HepG2 (cell line): ENCODE measurements around the gene PYHIN1. TPM values are rescaled to one million over a fixed set of nuclear protein-coding genes. Genes with fewer than 3 reads are reported as not detected.

Source experiments
- ATAC-seq: fragments of 200-7000 bp; cut with Tn5 transposase; 3 replicates; pipeline ENCODE4 v1.9.1; 2020; ENCODE audit warnings: mild to moderate bottlenecking, moderate library complexity
- BruUV-seq: library from RNA; stranded (reverse); fragments of 400-500 nt; replicated peaks from 2 replicates; lab custom pipeline; 2021; lab: Mats Ljungman, UMichigan
- CTCF ChIA-PET: fragments of 300-600 bp; formaldehyde crosslinking; extraction: SDS; loops from one replicate; lab custom pipeline; 2021; ENCODE audit warnings: low total read pairs, inconsistent platforms, low intra/inter-chr PET ratio; lab: Yijun Ruan, JAX
- POLR2A ChIA-PET: fragments of 350-600 bp; sonication (Branson Sonifier 250); formaldehyde crosslinking; loops from one replicate; lab custom pipeline; 2020; ENCODE audit warnings: antibody characterized with exemption, inconsistent platforms; lab: Yijun Ruan, JAX
- DNase-seq: peaks from one replicate; pipeline ENCODE4 v3.0.0-alpha.2; 2015; ENCODE audit warnings: low spot score
- FAIRE-seq: peaks from 3 replicates; lab custom pipeline; 2011; peaks lifted over from hg19 to GRCh38; lab: Jason Lieb, UNC
- H2AFZ ChIP-seq: one replicate; pipeline ENCODE4 v1.6.1; 2011; ENCODE audit warnings: low read length, inconsistent platforms
- H3K27ac ChIP-seq: fragments of 300-600 bp; 3 replicates; pipeline ENCODE4 v1.8.0; 2011; ENCODE audit warnings: mixed run types, mild to moderate bottlenecking, mixed read lengths, low read length, inconsistent platforms; ENCODE audit not compliant: insufficient read depth; ENCODE audit errors: extremely low read length
- H3K27me3 ChIP-seq, 2 experiments: fragments of 200-600 bp in 1 of 2; 2 replicates in 1 of 2; 3 replicates in 1 of 2; pipeline versions ENCODE4 v1.6.0 to v1.8.0; 2011; ENCODE audit warnings: low read length in 2 of 2, mild to moderate bottlenecking in 2 of 2, moderate library complexity in 2 of 2, inconsistent platforms in 1 of 2; ENCODE audit not compliant: insufficient read depth in 2 of 2, control insufficient read depth in 1 of 2
- H3K36me3 ChIP-seq, 2 experiments: fragments of 200-600 bp in 1 of 2; replicated peaks in 1 of 2; 2 replicates in 1 of 2; 3 replicates in 1 of 2; pipeline versions ENCODE4 v1.5.1 to v1.8.0; 2011; ENCODE audit warnings: low read length in 2 of 2, inconsistent platforms in 1 of 2; ENCODE audit not compliant: insufficient read depth in 2 of 2, control insufficient read depth in 1 of 2
- H3K4me1 ChIP-seq: 2 replicates; pipeline ENCODE4 v1.5.1; 2012; ENCODE audit warnings: low read length, inconsistent platforms; ENCODE audit not compliant: insufficient read depth
- H3K4me2 ChIP-seq: 2 replicates; pipeline ENCODE4 v1.6.0; 2011; ENCODE audit warnings: low read depth, low read length, inconsistent platforms
- H3K4me3 ChIP-seq, 3 experiments: fragments of 200-600 bp in 1 of 3; sonication (generic), shearing (Covaris generic) in 1 of 3; replicated peaks in 1 of 3; 2 replicates each; pipeline ENCODE4 v1.5.1; 2011 to 2016; ENCODE audit warnings: low read length in 3 of 3, inconsistent platforms in 2 of 3, low read depth in 2 of 3, mild to moderate bottlenecking in 2 of 3, control low read depth in 1 of 3, mixed read lengths in 1 of 3; ENCODE audit not compliant: insufficient read depth in 1 of 3
- H3K79me2 ChIP-seq: one replicate; pipeline ENCODE4 v1.6.1; 2011; ENCODE audit warnings: low read length, inconsistent platforms; ENCODE audit not compliant: insufficient read depth
- H3K9ac ChIP-seq: 2 replicates; pipeline ENCODE4 v1.6.0; 2011; ENCODE audit warnings: mild to moderate bottlenecking, low read depth, low read length, inconsistent platforms; ENCODE audit not compliant: insufficient read depth
- H3K9me3 ChIP-seq: 2 replicates; pipeline ENCODE4 v1.5.1; 2012; ENCODE audit warnings: mild to moderate bottlenecking, low read length
- H4K20me1 ChIP-seq: 2 replicates; pipeline ENCODE4 v1.6.0; 2011; ENCODE audit warnings: inconsistent platforms, mild to moderate bottlenecking, low read length, moderate library complexity; ENCODE audit not compliant: insufficient read depth
- GATA4 ChIP-seq: sonication (generic); IDR thresholded peaks from 2 replicates; pipeline ENCODE4 v1.6.1; 2016; ENCODE audit warnings: antibody characterized with exemption, low read depth, borderline replicate concordance
- NFYC ChIP-seq: IDR thresholded peaks from 2 replicates; pipeline ENCODE4 v1.6.1; 2016; ENCODE audit warnings: missing genetic modification reagents, missing compliant biosample characterization
- PCBP2 ChIP-seq: fragments of 200-400 bp; formaldehyde crosslinking; optimal IDR thresholded peaks from 2 replicates; pipeline ENCODE3; 2018; ENCODE audit warnings: low read length, low read depth; ENCODE audit not compliant: poor library complexity, severe bottlenecking
- RAD51 ChIP-seq: fragments of 450-650 bp; IDR thresholded peaks from 2 replicates; pipeline ENCODE4 v1.6.1; 2016; ENCODE audit warnings: borderline replicate concordance
- SP5 ChIP-seq: IDR thresholded peaks from 2 replicates; pipeline ENCODE4 v1.6.1; 2016; ENCODE audit warnings: low read depth, borderline replicate concordance
- ZNF205 ChIP-seq: IDR thresholded peaks from 2 replicates; pipeline ENCODE4 v1.6.1; 2018; ENCODE audit warnings: missing biosample characterization, missing genetic modification reagents
- WGBS: methylation state at CpG from one replicate; pipeline ENCODE4 v1.1.6; 2017; ENCODE audit warnings: low lambda C conversion rate; 5-methylcytosine and 5-hydroxymethylcytosine counted together
- in situ Hi-C: cut with HindIII; loops from 2 replicates; pipeline ENCODE4 v1.10.0; 2017; ENCODE audit warnings: low pct_unique_long_range_greater_than_20kb; ENCODE audit not compliant: extremely low pct_ligation_motif_present
- intact Hi-C: fragments of 100-400 bp; cut with micrococcal nuclease; formaldehyde crosslinking; loops from one replicate; pipeline ENCODE4 v1.10.0; 2022; ENCODE audit not compliant: unreplicated experiment
- polyA plus RNA-seq, 8 experiments: library from polyadenylated mRNA; depleted of rRNA in 3 of 8; stranded (reverse) in 7 of 8; unstranded in 1 of 8; fragments of >200 nt; fragmentation: Illumina TruSeq in 4 of 8; extraction: Trizol in 4 of 8; gene quantifications; 2 replicates each; pipeline versions ENCODE4 v1.2.1 to v1.2.3, GENCODE V29; 2011 to 2016; ENCODE audit warnings: low read depth in 4 of 8, missing spikeins in 1 of 8, mixed read lengths in 1 of 8; ENCODE audit not compliant: insufficient read depth in 1 of 8
- total RNA-seq, 5 experiments: library from RNA; depleted of rRNA; stranded (reverse); fragments of >200 nt; fragmentation: Illumina TruSeq; extraction: Trizol; gene quantifications; 2 replicates each; pipeline ENCODE4 v1.2.3, GENCODE V29; 2016; ENCODE audit warnings: low read depth in 1 of 5
- TF ChIP-seq, protein P1 (sequence below), 2 experiments: sonication (generic) in 1 of 2; formaldehyde crosslinking in 1 of 2; IDR thresholded peaks; 2 replicates each; pipeline versions ENCODE4 v1.6.1 to v1.9.0; 2014 to 2022; ENCODE audit warnings: antibody characterized with exemption in 1 of 2, borderline replicate concordance in 1 of 2, inconsistent platforms in 1 of 2, low read depth in 1 of 2, missing genetic modification reagents in 1 of 2
- TF ChIP-seq, protein P2 (sequence below): sonication (generic); formaldehyde crosslinking; IDR thresholded peaks from 2 replicates; pipeline ENCODE4 v1.8.1; 2023; ENCODE audit warnings: missing genetic modification reagents, inconsistent platforms, borderline replicate concordance
- TF ChIP-seq, protein P3 (sequence below): sonication (generic); formaldehyde crosslinking; IDR thresholded peaks from 2 replicates; pipeline ENCODE4 v1.4.0; 2020; ENCODE audit warnings: missing genetic modification reagents

Gene PYHIN1
- total and polyA plus RNA-seq, 2 of the 13 experiments (the other 11 are each of a cell fraction or from before 2014, with no cell fraction given): not detected

DNA sequence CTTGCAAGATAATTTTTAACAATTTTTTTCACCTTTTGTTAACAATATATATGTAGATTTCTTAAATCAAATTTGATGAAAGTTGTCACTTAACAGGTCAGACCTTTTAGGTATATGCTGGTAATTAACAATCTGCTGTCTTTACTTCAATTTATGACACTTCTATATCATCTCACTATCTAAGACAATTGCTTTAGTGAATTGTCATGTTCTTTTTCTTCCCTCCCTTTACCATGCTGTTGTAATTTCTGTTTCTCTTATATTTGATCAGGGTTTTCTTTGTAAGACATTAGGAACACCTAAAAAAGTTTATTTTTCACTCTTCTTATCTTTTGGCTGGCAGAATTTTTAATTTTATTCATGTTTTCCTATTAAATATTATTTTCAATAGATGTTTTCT, 80.4 kb downstream of the PYHIN1 start (continued):
- TF ChIP-seq, protein P1, sequence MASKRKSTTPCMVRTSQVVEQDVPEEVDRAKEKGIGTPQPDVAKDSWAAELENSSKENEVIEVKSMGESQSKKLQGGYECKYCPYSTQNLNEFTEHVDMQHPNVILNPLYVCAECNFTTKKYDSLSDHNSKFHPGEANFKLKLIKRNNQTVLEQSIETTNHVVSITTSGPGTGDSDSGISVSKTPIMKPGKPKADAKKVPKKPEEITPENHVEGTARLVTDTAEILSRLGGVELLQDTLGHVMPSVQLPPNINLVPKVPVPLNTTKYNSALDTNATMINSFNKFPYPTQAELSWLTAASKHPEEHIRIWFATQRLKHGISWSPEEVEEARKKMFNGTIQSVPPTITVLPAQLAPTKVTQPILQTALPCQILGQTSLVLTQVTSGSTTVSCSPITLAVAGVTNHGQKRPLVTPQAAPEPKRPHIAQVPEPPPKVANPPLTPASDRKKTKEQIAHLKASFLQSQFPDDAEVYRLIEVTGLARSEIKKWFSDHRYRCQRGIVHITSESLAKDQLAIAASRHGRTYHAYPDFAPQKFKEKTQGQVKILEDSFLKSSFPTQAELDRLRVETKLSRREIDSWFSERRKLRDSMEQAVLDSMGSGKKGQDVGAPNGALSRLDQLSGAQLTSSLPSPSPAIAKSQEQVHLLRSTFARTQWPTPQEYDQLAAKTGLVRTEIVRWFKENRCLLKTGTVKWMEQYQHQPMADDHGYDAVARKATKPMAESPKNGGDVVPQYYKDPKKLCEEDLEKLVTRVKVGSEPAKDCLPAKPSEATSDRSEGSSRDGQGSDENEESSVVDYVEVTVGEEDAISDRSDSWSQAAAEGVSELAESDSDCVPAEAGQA (IDR thresholded peaks at IDR 0.05; ENCODE audit: low read depth): no peak
- TF ChIP-seq, protein P1 (CRISPR knock-in tag; IDR thresholded peaks at IDR 0.05; ENCODE audit: borderline replicate concordance): no peak
- TF ChIP-seq, all 625 proteins: peak for 0

DNA sequence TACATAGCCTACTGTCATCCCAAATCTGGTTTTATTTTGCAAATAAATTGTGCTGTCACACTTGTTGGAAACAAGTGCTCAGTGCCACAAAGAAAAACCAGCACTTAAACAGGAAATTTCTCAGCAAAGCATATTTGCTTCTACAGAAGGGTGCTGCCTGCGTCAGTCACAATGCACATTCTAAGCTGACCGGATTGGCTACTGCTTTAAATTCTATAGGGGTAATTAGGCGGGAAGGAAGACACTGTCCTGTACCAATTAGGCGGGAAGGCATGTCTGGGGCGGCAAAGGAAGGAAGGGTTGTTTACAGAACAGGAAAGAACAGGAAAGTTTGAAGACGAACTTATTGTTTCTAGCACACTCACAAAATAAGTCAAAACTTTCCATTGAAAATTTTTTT, 81.1 kb downstream of the PYHIN1 start:
- intact Hi-C loops: no loop called here
- TF ChIP-seq, protein P2, sequence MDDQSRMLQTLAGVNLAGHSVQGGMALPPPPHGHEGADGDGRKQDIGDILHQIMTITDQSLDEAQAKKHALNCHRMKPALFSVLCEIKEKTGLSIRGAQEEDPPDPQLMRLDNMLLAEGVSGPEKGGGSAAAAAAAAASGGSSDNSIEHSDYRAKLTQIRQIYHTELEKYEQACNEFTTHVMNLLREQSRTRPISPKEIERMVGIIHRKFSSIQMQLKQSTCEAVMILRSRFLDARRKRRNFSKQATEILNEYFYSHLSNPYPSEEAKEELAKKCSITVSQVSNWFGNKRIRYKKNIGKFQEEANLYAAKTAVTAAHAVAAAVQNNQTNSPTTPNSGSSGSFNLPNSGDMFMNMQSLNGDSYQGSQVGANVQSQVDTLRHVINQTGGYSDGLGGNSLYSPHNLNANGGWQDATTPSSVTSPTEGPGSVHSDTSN (CRISPR knock-in tag): no peak
- TF ChIP-seq NFYC (CRISPR knock-in tag): no peak
- no peak for TF ChIP-seq PCBP2
- TF ChIP-seq, protein P3, sequence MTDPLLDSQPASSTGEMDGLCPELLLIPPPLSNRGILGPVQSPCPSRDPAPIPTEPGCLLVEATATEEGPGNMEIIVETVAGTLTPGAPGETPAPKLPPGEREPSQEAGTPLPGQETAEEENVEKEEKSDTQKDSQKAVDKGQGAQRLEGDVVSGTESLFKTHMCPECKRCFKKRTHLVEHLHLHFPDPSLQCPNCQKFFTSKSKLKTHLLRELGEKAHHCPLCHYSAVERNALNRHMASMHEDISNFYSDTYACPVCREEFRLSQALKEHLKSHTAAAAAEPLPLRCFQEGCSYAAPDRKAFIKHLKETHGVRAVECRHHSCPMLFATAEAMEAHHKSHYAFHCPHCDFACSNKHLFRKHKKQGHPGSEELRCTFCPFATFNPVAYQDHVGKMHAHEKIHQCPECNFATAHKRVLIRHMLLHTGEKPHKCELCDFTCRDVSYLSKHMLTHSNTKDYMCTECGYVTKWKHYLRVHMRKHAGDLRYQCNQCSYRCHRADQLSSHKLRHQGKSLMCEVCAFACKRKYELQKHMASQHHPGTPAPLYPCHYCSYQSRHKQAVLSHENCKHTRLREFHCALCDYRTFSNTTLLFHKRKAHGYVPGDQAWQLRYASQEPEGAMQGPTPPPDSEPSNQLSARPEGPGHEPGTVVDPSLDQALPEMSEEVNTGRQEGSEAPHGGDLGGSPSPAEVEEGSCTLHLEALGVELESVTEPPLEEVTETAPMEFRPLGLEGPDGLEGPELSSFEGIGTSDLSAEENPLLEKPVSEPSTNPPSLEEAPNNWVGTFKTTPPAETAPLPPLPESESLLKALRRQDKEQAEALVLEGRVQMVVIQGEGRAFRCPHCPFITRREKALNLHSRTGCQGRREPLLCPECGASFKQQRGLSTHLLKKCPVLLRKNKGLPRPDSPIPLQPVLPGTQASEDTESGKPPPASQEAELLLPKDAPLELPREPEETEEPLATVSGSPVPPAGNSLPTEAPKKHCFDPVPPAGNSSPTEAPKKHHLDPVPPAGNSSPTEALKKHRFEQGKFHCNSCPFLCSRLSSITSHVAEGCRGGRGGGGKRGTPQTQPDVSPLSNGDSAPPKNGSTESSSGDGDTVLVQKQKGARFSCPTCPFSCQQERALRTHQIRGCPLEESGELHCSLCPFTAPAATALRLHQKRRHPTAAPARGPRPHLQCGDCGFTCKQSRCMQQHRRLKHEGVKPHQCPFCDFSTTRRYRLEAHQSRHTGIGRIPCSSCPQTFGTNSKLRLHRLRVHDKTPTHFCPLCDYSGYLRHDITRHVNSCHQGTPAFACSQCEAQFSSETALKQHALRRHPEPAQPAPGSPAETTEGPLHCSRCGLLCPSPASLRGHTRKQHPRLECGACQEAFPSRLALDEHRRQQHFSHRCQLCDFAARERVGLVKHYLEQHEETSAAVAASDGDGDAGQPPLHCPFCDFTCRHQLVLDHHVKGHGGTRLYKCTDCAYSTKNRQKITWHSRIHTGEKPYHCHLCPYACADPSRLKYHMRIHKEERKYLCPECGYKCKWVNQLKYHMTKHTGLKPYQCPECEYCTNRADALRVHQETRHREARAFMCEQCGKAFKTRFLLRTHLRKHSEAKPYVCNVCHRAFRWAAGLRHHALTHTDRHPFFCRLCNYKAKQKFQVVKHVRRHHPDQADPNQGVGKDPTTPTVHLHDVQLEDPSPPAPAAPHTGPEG (CRISPR knock-in tag): no peak
- no peak for TF ChIP-seq GATA4
- TF ChIP-seq ZNF205 (CRISPR knock-in tag): no peak
- no peak for TF ChIP-seq SP5 (CRISPR knock-in tag)
- no peak for TF ChIP-seq RAD51

More for the DNA sequence above, 81.1 kb downstream of the PYHIN1 start:
- no peaks in the 10 kb centered on the region for H3K4me1 ChIP-seq
- H4K20me1 ChIP-seq: no peaks in the 10 kb centered on the region
- in situ Hi-C loops: loop anchor here (25.0 kb wide), 1 partner anchor 825 kb away; the partner anchor contains the start of gene CD1D
- ATAC-seq (no peak), FAIRE-seq (no peak), DNase-seq (no peak)
- no peak overlapping the region for H3K4me2 ChIP-seq
- ChIA-PET CTCF (no interaction called here), POLR2A (no interaction called here)
- BruUV-seq: no TSS peak
- H3K36me3 ChIP-seq: no peaks in the 10 kb centered on the region
- no peaks in the 10 kb centered on the region for H3K79me2 ChIP-seq
- 2% methylated on average over 6 of the region's 6 CpGs for WGBS
- H3K27me3 ChIP-seq: 0 out of 5 replicates have a peak, but pooled peaks cover 0 to 2% of the 10 kb centered on the region in 2 experiments
- no peak overlapping the region for H2AFZ ChIP-seq
- no peak overlapping the region for H3K9ac ChIP-seq
- no peak overlapping the region for H3K4me3 ChIP-seq
- H3K9me3 ChIP-seq: no peaks in the 10 kb centered on the region
- no peak overlapping the region for H3K27ac ChIP-seq
